NCI-H1417 treated with DMSO at 0.1 percent for 48 hours (cell line): ENCODE results near the gene CD3E.

Experiments used
- DNase-seq: peaks from one replicate; lab custom pipeline; 2025; lab: John Stamatoyannopoulos, UW

The CD3E gene

DNA sequence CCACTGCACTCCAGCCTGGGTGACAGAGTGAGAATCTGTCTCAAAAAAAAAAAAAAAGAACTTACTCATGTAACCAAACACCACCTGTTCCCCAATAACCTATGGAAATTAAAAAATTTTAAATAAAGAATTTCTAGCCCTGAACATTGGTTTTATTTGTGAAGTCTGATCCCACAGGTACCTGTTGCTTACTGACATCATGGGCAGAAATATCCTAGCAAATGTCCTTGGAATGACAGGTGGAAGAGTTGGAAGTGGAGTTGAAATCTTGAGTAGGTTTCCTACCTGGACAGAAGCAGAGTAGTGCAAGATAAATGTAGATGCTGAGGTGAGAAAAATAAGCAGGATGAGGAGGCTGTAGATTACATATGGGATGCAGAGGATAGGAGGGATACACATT, 20.8 kb downstream of the CD3E start:
- no peak for DNase-seq

DNA sequence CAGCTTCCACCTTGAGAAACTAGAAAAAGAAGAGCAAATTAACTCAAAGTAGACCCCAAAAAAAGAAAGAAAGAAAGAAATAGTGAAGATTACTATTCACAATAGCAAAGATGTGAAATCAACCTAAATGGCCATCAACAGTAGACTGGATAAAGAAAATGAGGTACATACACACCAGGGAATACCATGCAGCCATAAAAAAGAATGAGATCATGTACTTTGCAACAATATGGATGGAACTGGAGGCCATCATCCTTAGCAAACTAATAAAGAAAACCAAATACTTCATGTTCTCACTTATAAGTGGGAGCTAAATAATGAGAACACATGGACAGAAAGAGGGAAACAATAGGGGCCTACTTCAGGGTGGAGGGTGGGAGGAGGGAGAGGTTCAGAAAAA, 24.2 kb downstream of the CD3E start:
- no peak for DNase-seq

DNA sequence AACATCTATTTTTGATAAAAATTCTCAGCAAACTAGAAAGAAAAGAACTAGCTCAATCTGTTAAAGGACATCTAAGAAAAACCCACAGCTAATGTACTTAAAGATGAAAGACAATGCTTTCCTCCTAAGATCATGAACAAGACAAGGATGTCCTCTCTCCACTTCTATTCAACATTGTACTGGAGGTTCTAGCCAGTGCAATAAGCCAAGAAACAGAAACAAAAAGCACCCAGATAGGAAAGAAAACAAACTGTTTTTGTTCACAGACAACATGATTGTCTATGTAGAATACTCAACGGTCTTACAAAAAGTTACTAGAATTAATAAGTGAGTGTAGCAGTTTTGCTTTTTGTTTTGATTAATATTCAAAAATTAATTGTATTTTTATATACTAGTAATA, 30.2 kb downstream of the CD3E start:
- DNase-seq, result no peak

DNA sequence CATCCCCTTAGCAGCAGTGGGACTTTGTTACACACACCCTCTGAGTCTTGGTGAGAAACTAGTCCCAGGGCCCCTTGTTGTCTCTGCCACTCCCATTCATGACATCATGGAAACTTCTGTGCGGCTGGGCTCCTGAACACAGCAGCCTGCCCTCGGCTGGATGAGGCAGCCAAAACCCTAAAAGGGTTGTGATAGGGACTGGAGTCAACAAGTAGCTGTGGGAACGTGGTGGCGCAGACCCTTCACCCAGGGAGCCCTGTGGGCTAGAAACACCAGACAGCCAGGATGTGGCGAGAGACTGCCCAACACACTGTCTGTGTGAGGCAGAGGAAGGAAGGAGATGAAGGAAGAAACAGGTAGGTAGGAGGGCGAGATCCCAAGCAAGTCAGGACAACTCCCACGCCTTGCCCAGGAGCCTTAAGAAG, 34.1 kb downstream of the CD3E start:
- no peak for DNase-seq

DNA sequence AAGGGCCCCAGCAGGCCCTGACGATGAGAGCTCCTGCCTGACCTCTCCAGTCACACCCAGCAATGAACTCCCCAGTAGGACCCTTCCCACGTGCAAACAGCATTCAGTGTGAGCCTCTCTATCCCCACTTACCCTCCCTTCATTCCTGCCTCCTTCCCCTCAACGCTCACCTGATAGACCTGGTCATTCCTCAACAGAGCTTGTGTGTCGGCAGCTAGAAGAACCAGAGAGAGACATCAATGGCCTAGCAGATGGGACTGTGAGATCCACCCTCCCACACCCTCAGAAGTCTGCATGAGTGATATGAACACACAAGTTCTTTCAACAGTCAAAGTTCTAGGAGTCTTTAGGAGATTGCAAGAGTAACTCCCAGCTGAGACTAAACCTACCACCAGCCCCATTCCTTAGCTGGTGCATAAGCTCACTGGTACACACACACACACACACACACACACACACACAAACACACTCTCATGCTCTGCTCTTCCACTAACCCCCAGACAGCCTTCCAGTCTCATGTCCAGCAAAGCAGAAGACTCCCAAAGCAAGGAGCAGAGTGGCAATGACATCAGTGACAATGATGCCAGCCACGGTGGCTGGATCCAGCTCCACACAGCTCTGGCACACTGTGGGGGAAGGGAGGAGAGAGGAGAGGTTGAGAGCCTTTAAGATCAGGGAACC, 34.9 kb downstream of the CD3E start:
- no peak for DNase-seq

DNA sequence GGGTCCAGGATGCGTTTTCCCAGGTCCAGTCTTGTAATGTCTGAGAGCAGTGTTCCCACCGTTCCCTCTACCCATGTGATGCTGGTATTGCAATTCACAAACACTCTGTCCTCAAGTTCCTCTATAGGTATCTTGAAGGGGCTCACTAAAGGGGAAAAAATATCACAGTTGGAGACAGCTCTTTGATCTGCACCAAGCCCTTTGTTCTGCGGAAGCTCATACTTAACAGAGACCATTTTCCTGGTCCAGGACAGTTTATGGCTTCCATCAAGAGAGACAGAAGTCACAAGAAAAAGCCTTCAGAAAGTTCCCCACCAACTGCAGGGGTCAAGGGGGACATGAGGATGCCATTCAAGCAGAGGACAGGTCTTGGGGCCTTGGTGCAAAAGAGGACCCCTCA, 35.9 kb downstream of the CD3E start:
- no peak for DNase-seq

DNA sequence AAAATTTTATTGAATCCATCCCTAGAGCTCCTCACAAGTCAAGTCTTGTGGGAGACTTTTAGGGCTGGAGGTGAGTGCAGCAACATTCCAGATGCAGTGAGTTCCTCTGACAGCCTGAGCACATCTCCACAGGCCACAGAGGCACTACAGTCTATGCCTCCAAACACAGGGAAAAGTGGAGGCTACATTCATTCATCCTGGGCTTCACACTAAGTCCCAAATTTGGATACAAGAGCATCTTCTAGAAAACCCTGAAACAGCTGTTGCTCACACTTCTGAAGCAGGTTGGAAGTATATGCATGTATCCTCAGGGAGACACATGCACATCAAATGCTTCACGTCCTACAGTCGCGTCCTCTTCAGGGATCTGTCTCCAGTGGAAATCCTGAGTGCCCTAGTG, 36.7 kb downstream of the CD3E start:
- DNase-seq, result no peak

DNA sequence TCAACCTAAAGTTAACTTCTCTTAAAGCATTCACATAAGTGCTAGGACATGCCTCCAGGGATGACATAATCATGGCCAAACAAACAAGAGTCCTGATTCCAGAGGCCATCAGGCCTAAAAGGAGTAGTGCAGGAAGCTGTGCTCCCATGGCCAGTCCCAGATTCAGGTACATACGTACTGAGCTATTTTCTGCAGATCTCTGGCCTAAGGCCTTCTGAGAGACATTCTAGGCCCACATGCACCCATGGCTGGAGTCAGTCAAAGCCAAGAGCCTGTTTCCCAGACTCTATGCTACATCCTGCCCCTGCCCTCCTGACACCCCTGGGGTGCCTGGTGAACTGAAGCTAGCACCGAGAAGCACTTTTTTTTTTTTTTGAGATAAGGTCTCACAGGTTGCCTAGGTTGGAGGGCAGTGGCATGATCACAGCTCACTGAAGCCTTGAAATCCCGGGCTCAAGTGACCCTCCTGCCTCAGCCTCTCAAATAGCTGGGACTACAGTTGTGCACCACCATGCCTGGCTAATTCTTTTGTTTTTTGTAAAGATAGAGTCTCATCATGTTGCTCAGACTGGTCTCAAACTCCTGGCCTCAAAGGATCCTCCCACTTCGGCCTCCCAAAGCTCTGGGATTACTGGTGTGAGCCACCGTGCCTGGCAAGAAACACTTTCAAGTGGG, 37.4 kb downstream of the CD3E start:
- no peak for DNase-seq

DNA sequence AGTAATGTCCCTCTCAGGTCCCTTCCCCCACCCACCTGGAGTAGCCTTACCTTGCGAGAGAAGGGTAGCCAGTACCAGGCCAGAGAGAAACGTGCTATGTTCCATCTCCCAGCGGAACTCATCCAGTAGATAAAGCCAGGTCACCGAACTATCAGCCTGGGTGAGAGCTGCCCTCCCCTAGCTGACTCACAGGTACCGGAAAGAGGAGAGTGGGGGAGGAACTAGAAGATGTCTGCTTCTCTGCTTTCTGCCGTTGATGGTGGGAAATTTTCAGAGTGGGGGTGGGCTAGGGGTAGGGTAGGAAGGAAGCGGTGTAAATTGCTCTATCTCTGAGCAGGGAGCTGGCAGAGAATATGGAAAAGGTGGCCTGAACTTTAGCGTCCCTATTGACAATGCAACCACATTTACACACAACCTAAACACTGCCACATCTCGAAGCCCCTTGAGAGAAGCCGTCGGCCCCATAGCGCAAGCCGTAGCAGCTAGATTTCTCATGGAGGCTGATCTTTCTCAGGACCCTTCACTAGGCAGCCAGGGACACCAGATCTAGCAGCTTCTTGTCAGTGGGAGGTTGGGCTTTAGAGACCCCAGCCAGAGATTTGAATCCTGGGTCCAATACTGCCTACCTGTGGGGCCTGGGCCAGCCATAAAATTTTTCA, 38.1 kb downstream of the CD3E start, which contains the start of gene CD3D:
CD3D (minus strand) TSS at position 203 of the 659 bp plus-strand sequence; CDS start at position 105, 98 bp downstream.
- no peak for DNase-seq

DNA sequence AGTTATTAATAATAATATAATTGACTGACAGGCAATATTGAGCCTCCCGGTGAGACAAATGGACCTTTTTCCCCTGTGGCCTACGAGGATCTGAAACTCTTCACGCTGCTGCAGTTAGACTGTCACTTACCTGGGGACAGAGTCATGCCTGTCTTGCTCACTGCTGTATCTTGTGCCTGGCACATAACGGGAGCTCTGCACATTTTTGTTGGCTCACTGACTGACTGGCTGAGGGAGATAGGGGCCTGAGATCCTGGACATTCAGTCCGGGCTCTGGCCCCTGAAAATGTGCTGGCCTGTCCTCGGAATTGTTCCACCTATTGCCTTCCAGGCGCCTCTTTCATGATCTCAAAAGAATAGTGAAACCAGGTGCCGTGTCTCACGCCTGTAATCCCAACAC, 38.7 kb downstream of the CD3E start:
- no peak for DNase-seq

DNA sequence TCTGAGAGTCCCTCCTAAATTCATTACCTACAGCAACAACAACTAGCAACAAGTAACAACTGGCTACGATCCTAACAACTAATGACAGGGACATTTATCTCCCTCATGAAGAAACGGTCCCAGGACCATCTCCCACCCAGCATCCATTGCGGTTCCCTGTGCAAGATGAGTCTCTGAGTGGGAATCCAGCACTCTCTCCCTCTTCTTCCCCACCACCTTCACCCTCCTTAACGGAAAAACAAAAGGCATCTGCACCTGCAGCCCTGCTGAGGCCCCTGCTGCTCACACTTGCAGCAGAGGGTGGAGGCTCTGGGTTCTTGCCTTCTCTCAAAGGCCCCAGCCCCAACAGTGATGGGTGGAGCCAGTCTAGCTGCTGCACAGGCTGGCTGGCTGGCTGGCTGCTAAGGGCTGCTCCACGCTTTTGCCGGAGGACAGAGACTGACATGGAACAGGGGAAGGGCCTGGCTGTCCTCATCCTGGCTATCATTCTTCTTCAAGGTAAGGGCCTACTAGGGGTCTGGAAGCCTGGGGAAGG, 39.5 kb downstream of the CD3E start, which contains the start of gene CD3G:
CD3G (plus strand) TSS at position 364 of the 535 bp plus-strand sequence; CDS start at position 444, 80 bp downstream.
- DNase-seq, result no peak

DNA sequence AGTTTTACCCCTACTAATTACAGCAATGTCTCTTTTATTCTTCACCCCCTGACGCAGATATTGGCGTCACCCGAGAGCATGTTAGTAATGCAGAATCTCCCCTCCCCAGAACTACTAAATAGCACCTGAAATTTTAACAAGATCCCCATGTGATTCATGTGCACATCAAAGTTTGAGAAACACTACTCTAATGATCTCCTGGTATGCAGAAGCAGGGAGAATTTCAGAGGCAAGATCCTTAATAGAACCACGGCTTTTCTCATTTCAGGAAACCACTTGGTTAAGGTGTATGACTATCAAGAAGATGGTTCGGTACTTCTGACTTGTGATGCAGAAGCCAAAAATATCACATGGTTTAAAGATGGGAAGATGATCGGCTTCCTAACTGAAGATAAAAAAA, 44.9 kb downstream of the CD3E start:
- no peak for DNase-seq

DNA sequence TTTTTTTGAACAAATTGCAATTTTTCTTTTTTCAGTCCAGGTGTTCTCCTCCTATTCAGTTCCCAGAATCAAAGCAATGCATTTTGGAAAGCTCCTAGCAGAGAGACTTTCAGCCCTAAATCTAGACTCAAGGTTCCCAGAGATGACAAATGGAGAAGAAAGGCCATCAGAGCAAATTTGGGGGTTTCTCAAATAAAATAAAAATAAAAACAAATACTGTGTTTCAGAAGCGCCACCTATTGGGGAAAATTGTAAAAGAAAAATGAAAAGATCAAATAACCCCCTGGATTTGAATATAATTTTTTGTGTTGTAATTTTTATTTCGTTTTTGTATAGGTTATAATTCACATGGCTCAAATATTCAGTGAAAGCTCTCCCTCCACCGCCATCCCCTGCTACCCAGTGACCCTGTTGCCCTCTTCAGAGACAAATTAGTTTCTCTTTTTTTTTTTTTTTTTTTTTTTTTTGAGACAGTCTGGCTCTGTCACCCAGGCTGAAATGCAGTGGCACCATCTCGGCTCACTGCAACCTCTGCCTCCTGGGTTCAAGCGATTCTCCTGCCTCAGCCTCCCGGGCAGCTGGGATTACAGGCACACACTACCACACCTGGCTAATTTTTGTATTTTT, 48.7 kb downstream of the CD3E start:
- no peak for DNase-seq

DNA sequence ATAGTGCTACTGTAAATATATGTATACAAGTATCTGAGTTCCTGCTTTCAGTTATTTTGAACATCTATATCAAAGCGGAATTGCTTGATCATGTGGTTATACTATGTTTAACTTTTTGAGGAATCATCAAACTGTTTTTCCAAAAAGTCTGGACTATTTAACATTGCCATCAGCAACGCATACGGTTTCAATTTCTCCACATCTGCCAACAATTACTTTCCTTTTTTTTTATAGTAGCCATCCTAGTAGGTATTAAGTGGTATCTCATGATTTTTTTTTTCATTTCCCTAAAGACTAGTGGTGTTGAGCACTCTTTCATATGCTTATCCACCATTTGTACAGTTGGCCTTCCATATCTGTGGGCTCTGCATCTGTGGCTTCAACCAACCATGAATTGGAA, 53.5 kb downstream of the CD3E start:
- no peak for DNase-seq

DNA sequence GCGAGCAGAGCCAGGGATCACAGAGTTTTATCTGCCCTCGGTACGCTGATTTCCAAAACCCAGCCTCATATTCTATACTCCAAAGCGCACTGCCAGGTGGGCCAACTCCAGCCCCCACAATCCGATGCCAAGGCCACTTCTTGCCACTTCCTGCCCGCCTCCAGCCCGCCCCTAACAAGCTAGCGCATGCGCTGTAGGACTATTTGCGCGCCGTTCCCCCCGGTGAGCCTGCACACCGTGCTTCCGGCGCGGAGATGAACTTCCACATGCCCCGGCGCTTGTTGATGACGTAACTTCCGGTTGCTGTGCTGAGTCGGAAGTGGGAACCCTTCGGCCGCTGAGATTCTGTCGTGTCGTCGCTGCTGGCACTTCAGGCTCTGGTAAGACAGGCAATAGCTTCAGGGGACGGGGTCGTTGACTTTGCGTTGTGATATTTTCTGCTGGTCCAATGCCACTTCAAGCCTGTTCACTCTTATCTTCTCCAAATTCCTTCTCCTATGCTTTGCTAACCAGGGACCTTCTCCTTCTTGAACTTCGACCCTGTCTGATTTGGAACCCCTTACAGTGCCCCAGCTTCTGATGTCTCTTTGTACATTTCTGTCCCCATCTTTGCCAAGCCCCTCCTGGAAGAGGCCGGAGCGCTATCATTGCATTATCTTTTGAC, 54.9 kb downstream of the CD3E start, which contains the start of gene UBE4A:
UBE4A (plus strand) TSS at position 306 of the 664 bp plus-strand sequence. CDS start 5,481 bp downstream, outside the sequence.
- DNase-seq, result peak; percentile 90

DNA sequence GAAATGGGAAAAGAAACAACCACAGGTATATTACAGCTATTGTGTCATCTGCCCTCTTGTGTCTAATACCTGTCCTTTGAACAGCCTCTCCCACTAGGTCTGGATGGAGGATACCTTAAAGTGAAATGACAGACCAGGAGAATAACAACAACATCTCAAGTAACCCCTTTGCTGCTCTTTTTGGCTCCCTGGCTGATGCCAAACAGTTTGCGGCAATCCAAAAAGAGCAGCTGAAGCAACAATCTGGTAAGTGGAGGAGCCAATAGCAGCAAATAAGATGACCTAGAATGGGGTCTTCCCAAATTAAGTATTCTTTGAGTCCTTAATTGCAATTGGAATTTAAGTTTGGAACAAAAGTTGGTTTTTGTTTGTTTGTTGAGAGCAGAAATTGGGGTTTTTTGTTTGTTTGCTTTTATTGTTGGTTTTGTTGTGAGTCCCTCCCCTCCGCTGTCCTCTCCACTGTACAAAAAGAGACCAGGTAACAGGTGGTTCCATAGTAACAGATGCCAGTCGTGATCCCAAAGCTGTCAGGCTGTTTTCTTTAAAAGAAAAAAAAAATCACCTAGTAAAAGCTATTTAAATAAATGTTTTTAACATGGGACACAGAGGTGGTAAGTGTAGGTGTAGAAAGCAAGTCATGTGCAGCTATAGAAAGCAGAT, 60.6 kb downstream of the CD3E start:
- DNase-seq, result no peak
